Neuronal stem cell (in vitro differentiated cells): ENCODE measurements around the gene IRS1.

Experiments used
- DNase-seq: peaks from one replicate; pipeline ENCODE4 v3.0.0-alpha.2; 2013; ENCODE audit warnings: low spot score
- H2AFZ ChIP-seq: one replicate; pipeline ENCODE4 v1.6.1; 2013; ENCODE audit warnings: mild to moderate bottlenecking, low read length, inconsistent platforms
- H2AK5ac ChIP-seq: 2 replicates; pipeline ENCODE4 v1.6.1; 2013; ENCODE audit warnings: low read depth, mild to moderate bottlenecking, inconsistent platforms, low read length, moderate library complexity, mixed read lengths
- H2BK120ac ChIP-seq: 2 replicates; pipeline ENCODE4 v1.6.1; 2013; ENCODE audit warnings: low read depth, mild to moderate bottlenecking, inconsistent platforms, low read length, moderate library complexity, mixed read lengths
- H2BK12ac ChIP-seq: one replicate; pipeline ENCODE4 v1.6.1; 2013; ENCODE audit warnings: low read length, inconsistent platforms
- H2BK15ac ChIP-seq: 2 replicates; pipeline ENCODE4 v1.6.1; 2013; ENCODE audit warnings: mild to moderate bottlenecking, low read length, inconsistent platforms, mixed read lengths
- H2BK5ac ChIP-seq: one replicate; pipeline ENCODE4 v1.6.1; 2013; ENCODE audit warnings: inconsistent platforms, mild to moderate bottlenecking, low read length, moderate library complexity
- H3K14ac ChIP-seq: one replicate; pipeline ENCODE4 v1.6.1; 2013; ENCODE audit warnings: low read length, inconsistent platforms
- H3K18ac ChIP-seq: 2 replicates; pipeline ENCODE4 v1.6.1; 2013; ENCODE audit warnings: low read length, inconsistent platforms
- H3K23ac ChIP-seq: 2 replicates; pipeline ENCODE4 v1.6.1; 2013; ENCODE audit warnings: low read depth, mild to moderate bottlenecking, mixed read lengths, low read length, inconsistent platforms; ENCODE audit not compliant: poor library complexity
- H3K27ac ChIP-seq: replicated peaks from 3 replicates; pipeline ENCODE4 v1.5.1; 2013; ENCODE audit warnings: low read length, inconsistent platforms
- H3K27me3 ChIP-seq, 3 experiments: 2 replicates each; pipeline ENCODE4 v1.6.1; 2013; ENCODE audit warnings: low read length in 3 of 3, mild to moderate bottlenecking in 2 of 3, inconsistent platforms in 1 of 3, low read depth in 1 of 3, mixed read lengths in 1 of 3, moderate library complexity in 1 of 3; ENCODE audit not compliant: control insufficient read depth in 3 of 3, insufficient read depth in 3 of 3
- H3K36me3 ChIP-seq, 2 donors: replicated peaks in 1 of 2; 2 replicates each; pipeline ENCODE4 v1.6.1; 2013; ENCODE audit warnings: low read length in 2 of 2; ENCODE audit not compliant: control insufficient read depth in 2 of 2, insufficient read depth in 2 of 2
- H3K4ac ChIP-seq: 2 replicates; pipeline ENCODE4 v1.6.1; 2013; ENCODE audit warnings: inconsistent platforms, mild to moderate bottlenecking, low read length, moderate library complexity
- H3K4me1 ChIP-seq, 2 donors: 1 replicate in 1 of 2; 2 replicates in 1 of 2; pipeline ENCODE4 v1.6.1; 2013; ENCODE audit warnings: low read length in 2 of 2, low read depth in 1 of 2; ENCODE audit not compliant: control insufficient read depth in 2 of 2, insufficient read depth in 1 of 2
- H3K4me2 ChIP-seq: one replicate; pipeline ENCODE4 v1.6.1; 2013; ENCODE audit warnings: mild to moderate bottlenecking, low read length, inconsistent platforms; ENCODE audit not compliant: insufficient read depth, poor library complexity, severe bottlenecking
- H3K4me3 ChIP-seq, 2 donors: 2 replicates each; pipeline ENCODE4 v1.5.1; 2013; ENCODE audit warnings: low read length in 2 of 2, mild to moderate bottlenecking in 2 of 2, inconsistent platforms in 1 of 2, moderate library complexity in 1 of 2
- H3K79me1 ChIP-seq: one replicate; pipeline ENCODE4 v1.6.1; 2013; ENCODE audit warnings: low read depth, mild to moderate bottlenecking, inconsistent platforms, low read length, moderate library complexity
- H3K9ac ChIP-seq: one replicate; pipeline ENCODE4 v1.6.1; 2013; ENCODE audit warnings: mild to moderate bottlenecking, low read depth, low read length, inconsistent platforms; ENCODE audit not compliant: poor library complexity
- H3K9me3 ChIP-seq, 2 donors: replicated peaks in 1 of 2; 2 replicates each; pipeline versions ENCODE3 to v1.6.1; 2013; ENCODE audit warnings: low read length in 2 of 2, mild to moderate bottlenecking in 2 of 2, inconsistent platforms in 1 of 2, low read depth in 1 of 2, mixed read lengths in 1 of 2, moderate library complexity in 1 of 2; ENCODE audit not compliant: control insufficient read depth in 2 of 2, insufficient read depth in 1 of 2
- H4K8ac ChIP-seq: one replicate; pipeline ENCODE4 v1.6.1; 2013; ENCODE audit warnings: low read depth, mild to moderate bottlenecking, inconsistent platforms, low read length, moderate library complexity
- H4K91ac ChIP-seq: one replicate; pipeline ENCODE4 v1.6.1; 2013; ENCODE audit warnings: low read length, low read depth, mild to moderate bottlenecking, inconsistent platforms; ENCODE audit not compliant: poor library complexity
- WGBS, 2 donors: extraction: QIAGEN DNeasy Blood & Tissue Kit; methylation state at CpG; one replicate each; pipeline ENCODE4 v1.1.7; 2013; ENCODE audit warnings: missing lambda C conversion rate in 2 of 2, mixed read lengths in 1 of 2; ENCODE audit not compliant: insufficient read length in 2 of 2, insufficient replicate concordance in 1 of 2; ENCODE audit errors: extremely low coverage in 2 of 2; 5-methylcytosine and 5-hydroxymethylcytosine counted together

IRS1 gene

DNA sequence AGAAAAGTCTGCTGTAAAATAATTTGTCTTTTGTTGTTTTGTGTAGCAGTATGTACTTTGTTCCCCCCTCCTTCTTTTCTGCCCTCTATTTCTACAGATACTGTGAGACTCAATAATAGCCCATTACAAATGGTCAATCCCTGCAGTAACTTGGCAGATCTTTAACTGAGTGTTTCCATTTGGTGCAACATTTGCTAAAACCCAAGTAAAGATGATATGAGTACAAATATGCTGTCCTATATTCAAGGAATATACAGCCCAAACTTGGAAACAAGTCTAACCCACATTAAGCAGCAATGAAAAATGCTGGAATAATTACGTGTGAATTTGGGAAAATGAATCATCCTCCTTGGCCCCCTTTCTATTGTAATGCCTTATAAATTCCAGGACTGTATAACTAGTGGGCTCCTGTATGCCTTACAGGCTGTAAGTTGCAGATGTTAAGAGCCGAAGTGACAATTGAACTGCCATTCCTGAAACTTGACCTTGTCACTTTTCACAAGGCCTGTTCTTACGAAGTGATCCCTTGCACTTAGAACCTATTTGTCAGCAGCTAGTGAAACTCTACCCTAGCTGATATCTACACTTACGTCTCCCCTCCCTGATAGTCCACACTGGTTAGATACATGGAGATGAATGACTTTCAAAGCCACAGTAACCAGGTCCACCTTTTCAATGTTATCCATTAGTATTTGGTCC lies 104.9 kb downstream of the IRS1 start:
- H4K8ac ChIP-seq, result no peak overlapping the region
- H2AFZ ChIP-seq, result no peak overlapping the region
- H3K4me1 ChIP-seq, result peaks cover 0 to 2% of the 10 kb centered on the region in 2 donors
- H3K27me3 ChIP-seq, result no peaks in the 10 kb centered on the region
- no peak overlapping the region for H2BK5ac ChIP-seq
- H3K14ac ChIP-seq, result no peak overlapping the region
- H2AK5ac ChIP-seq, result no peak overlapping the region
- H3K36me3 ChIP-seq, result no peaks in the 10 kb centered on the region
- H3K27ac ChIP-seq, result no peak overlapping the region
- no peak overlapping the region for H2BK120ac ChIP-seq
- H4K91ac ChIP-seq, result no peak overlapping the region
- no peak overlapping the region for H3K4ac ChIP-seq
- H3K23ac ChIP-seq, result no peak overlapping the region
- H3K4me2 ChIP-seq, result no peak overlapping the region
- no CpG with 5 or more reads among the region's 4 CpGs for WGBS, 2 donors
- H3K79me1 ChIP-seq, result no peaks in the 10 kb centered on the region
- no peak overlapping the region for H2BK12ac ChIP-seq
- H3K9me3 ChIP-seq, result peaks cover 0 to 3% of the 10 kb centered on the region in 2 donors
- no peak overlapping the region for H3K9ac ChIP-seq
- no peak overlapping the region for H3K18ac ChIP-seq
- no peak for DNase-seq
- H2BK15ac ChIP-seq, result no peak overlapping the region
- no peak overlapping the region for H3K4me3 ChIP-seq

DNA sequence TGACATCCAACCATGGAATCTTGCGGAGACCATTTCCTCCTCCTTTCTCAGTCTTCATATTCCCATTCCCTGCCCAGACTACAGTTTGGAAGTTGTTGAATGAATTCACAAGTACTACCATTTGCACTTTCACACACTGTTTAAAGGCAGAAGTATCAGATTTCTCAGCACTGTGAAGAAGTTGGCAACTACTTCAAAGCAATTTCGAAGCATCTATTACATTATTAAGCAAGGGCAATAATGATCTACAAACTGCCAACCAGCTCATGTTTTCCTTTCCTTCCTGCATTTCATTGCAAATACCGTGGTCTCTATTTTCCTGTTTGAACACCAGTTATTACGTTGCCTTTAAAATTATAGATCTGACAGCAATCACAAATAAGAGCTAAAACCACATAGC lies 105.5 kb downstream of the IRS1 start:
- no peak for DNase-seq
- no peak overlapping the region for H3K23ac ChIP-seq
- no peak overlapping the region for H2AFZ ChIP-seq
- no peak overlapping the region for H2AK5ac ChIP-seq
- no peaks in the 10 kb centered on the region for H3K36me3 ChIP-seq
- H3K4me2 ChIP-seq, result no peak overlapping the region
- H3K4me1 ChIP-seq, result peaks cover 0 to 2% of the 10 kb centered on the region in 2 donors
- no peaks in the 10 kb centered on the region for H3K79me1 ChIP-seq
- no peaks in the 10 kb centered on the region for H3K27me3 ChIP-seq
- H3K14ac ChIP-seq, result no peak overlapping the region
- H4K8ac ChIP-seq, result no peak overlapping the region
- no peak overlapping the region for H2BK5ac ChIP-seq
- no peak overlapping the region for H4K91ac ChIP-seq
- H2BK120ac ChIP-seq, result no peak overlapping the region
- WGBS, 2 donors, result no CpG with 5 or more reads among the region's 4 CpGs
- H3K4me3 ChIP-seq, result no peak overlapping the region
- no peak overlapping the region for H2BK12ac ChIP-seq
- no peak overlapping the region for H3K18ac ChIP-seq
- H3K4ac ChIP-seq, result no peak overlapping the region
- peaks cover 0 to 3% of the 10 kb centered on the region in 2 donors for H3K9me3 ChIP-seq
- H2BK15ac ChIP-seq, result no peak overlapping the region
- H3K9ac ChIP-seq, result no peak overlapping the region
- H3K27ac ChIP-seq, result no peak overlapping the region

DNA sequence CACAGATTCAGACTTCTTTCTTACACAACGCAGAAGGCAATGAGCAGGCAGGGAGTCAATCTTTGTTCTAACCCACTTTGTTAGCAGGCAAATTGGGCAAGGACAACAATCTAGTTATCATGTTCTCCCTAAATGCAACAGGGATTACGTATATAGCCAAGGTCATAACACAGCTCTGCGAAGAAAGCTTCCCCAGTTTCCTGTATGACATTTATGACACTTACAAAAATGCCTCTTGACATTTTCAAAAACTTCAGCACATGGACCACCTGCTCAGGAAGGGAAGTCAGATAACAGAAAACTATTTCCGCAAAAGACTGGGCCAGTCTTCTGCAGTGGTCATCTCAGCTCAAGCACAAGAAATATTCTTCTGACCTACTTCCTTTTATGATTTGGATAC lies 106.1 kb downstream of the IRS1 start:
- no peak overlapping the region for H3K4me2 ChIP-seq
- H2BK120ac ChIP-seq, result no peak overlapping the region
- H3K14ac ChIP-seq, result no peak overlapping the region
- H2AK5ac ChIP-seq, result no peak overlapping the region
- no peak for DNase-seq
- no peak overlapping the region for H3K4me3 ChIP-seq
- no peak overlapping the region for H2BK5ac ChIP-seq
- H4K91ac ChIP-seq, result no peak overlapping the region
- no peak overlapping the region for H3K18ac ChIP-seq
- no peak overlapping the region for H3K27ac ChIP-seq
- no peaks in the 10 kb centered on the region for H3K27me3 ChIP-seq
- no peak overlapping the region for H4K8ac ChIP-seq
- peaks cover 0 to 3% of the 10 kb centered on the region in 2 donors for H3K9me3 ChIP-seq
- H2BK15ac ChIP-seq, result no peak overlapping the region
- no peak overlapping the region for H2BK12ac ChIP-seq
- no CpG with 5 or more reads among the region's 4 CpGs for WGBS, 2 donors
- H3K23ac ChIP-seq, result no peak overlapping the region
- no peaks in the 10 kb centered on the region for H3K36me3 ChIP-seq
- H2AFZ ChIP-seq, result no peak overlapping the region
- no peak overlapping the region for H3K4ac ChIP-seq
- H3K4me1 ChIP-seq, result peaks cover 0 to 2% of the 10 kb centered on the region in 2 donors
- H3K79me1 ChIP-seq, result no peaks in the 10 kb centered on the region
- H3K9ac ChIP-seq, result no peak overlapping the region

DNA sequence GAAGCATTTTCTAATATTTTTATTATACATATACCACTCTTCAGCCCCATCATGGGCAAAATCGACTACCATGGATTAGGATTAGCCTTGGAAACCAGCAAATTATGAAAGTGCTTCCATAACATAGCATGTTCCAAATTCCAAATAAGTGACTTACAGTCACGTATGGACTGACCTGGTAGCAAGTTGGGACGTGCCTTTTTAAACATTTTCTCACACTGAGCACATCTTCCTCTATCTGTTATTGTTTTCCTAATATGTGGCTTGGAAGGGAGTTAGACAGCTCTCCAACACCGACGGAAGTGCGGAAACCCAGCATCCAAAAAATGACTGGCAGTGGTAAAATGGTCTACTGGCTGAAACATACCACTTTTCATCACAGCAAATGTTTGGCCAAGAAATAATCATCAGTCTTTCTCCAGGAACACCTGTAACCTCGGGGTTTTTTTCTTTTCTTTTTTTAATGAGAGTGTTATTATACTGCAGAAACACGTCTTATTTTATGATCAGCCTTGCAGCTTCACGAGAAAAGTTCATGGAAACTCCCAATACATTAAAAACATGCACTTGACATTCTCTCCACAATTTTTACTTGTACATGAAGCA lies 107.0 kb downstream of the IRS1 start:
- Histone ChIP-seq H3K27ac (no peak overlapping the region), H2BK12ac (no peak overlapping the region), H3K23ac (no peak overlapping the region), H3K4me2 (no peak overlapping the region), H4K8ac (no peak overlapping the region), H3K9ac (no peak overlapping the region), H3K9me3 (peaks cover 0 to 7% of the 10 kb centered on the region in 2 donors), H3K4ac (no peak overlapping the region), H2BK15ac (no peak overlapping the region), H3K4me3 (no peak overlapping the region), H3K27me3 (no peaks in the 10 kb centered on the region), H2AFZ (no peak overlapping the region), H2BK5ac (no peak overlapping the region), H2AK5ac (no peak overlapping the region), H3K18ac (no peak overlapping the region), H4K91ac (no peak overlapping the region), H3K36me3 (no peaks in the 10 kb centered on the region), H2BK120ac (no peak overlapping the region), H3K79me1 (no peaks in the 10 kb centered on the region), H3K14ac (no peak overlapping the region), H3K4me1 (peaks cover 0 to 2% of the 10 kb centered on the region in 2 donors)
- DNase-seq, result no peak
- WGBS, 2 donors, result no CpG with 5 or more reads among the region's 9 CpGs
